HG03039 (cell line): ENCODE data around the gene PRPF6.

Experiments
- ATAC-seq: cut with Tn5 transposase; IDR thresholded peaks from one replicate; pipeline ENCODE4 v1.9.1; 2021; ENCODE audit warnings: mild to moderate bottlenecking, moderate library complexity; ENCODE audit not compliant: unreplicated experiment

The PRPF6 gene

DNA sequence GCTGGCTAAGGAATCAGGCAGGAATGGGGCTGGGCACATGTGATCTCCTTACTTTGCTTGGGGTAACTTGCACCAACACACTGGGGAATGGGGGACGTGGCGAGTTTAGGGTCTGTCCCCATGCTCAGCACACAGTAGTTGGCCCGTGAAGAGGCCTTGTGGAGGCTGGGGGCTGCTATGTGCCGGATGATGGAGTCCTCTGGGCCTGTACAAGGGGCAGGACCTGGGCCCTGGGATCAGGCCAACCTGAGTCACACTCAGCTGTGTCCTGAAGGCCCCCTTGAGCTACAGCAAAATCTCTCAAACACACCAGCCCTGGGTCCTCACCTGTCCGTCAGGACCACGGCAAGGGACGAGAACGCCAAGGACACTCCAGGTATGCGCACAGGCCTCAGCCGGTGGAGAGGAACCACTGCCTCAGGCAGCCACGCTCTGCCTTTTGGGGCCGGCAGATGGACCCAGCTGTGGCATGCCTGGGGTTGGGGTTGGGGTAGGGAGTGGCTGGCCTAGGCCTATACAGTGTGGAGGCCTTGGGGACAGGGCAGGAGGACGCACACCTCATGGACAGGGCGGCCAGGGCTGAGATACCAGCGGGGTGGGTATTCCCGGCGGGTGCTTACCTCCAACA, 35.8 kb upstream of the PRPF6 start:
- no peak for ATAC-seq

DNA sequence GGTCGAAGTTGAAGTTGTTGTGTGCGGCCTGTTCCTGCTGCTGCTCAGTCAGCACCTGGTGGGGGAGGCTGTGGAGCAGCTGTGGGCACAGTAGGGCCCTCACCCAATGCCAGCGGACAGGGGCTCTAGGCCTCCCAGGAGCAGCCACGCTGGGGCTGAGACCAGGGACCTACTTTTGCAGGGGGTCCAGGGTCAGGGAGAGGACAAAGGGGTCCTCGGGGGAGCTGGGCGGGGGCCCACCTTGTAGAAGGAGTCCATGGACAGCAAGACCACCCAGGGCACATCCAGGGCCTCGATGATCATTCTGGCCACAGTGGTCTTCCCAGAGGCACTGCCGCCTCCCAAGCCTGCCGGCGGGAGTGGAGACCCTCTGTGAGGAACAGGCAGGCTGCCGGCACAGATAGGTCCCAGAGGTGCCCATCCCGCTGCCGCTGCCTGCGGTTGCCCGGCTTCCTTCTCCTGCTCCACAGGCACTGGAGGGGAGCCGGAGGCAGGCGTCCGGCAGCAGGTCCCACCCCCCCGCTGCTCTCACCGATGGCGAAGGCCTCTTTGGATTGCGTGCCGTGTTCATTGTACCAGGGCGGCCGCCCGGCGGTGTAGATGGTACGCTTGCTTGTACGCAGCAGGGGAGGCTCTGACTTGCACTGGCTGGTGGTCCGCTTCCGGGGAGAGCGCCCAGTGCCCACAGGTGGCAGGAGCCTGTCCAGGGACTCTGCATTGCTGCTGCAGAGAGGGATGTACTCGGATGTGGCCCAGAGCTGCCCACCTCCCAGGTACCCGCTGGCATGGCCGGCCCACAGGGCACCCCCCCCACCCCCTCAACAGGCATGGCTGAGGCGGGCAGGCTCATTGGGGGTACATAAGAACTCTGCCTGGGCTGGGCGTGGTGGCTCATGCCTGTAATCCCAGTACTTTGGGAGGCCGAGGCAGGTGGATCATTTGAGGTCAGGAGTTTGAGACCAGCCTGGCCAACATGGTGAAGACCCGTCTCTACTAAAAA, 34.7 kb upstream of the PRPF6 start:
- ATAC-seq = no peak

GRCh38 chr20:63946986-63947637, 33.8 kb upstream of the PRPF6 start:
- ATAC-seq = no peak

- no peak for ATAC-seq
Measured at GRCh38 chr20:63947638-63948456, 33.1 kb upstream of the PRPF6 start.

DNA sequence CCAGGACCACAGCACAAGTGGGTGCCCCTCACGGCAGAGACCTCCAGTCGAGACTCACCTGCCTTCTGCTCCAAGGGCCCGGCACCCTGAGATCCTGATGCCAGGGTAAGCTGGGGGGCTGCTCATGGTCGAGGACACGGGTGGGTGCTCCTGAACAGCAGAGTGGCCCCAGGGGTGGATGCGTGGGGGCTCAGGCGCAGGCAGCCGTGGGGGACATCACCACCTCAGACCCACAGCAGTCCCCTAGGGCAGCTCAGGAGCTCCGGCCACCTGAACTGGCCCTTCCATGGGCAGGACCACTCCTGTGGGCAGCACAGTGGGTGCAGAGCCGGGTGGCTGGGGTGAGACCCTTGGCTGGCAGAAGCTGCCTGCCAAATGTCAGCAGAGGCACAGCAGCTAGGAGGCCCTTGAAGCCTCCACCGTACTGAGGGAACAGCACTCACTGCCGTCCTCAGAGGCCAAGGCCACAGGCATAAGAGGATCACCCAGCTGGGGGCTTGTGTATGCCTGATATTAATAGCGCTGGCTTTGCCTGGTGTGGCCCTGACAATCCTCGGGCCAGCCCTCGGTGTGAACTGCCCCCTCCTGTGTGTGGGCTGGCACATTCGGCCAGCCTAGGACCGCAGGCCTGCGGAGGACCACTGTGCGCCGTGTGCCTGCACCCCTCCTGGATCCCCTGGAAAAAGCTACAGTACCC, 30.1 kb upstream of the PRPF6 start:
- ATAC-seq = no peak

DNA sequence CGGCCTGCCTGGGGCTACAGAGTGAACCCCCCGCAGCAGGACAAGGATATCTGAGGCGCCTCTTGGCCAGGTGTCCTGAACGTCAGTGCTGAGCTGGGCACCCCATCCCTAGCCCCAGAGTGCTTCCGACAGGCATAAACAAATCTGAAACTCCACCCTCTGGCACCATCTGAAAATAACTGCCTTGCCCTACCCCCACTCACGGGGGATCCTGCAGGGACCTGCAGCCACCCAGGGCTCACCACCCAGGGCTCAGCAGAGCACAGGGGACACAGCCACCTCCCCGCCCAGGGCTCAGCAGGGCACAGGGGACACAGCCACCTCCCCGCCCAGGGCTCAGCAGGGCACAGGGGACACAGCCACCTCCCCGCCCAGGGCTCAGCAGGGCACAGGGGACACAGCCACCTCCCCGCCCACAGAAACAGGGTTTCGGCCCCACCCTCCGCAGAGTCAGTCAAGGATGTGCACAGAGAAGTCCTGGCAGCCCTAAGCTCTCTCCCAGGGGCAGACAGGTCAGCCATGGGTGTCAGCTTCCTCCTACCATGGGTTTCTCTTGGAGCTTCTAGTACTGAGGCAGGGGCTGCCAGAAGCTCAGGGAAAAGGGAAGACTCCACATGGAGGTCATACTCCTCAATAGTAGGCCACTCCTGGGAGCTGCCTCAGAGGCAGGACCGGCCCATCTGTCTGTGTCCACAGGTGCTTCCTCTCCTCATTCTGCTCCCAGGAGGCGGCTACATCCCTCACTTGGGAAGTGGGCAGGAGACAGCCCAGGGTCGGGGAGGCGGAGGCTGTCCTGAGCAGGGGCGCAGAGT, 29.3 kb upstream of the PRPF6 start:
- no peak for ATAC-seq

- no peak for ATAC-seq
Measured at GRCh38 chr20:63952210-63952535, 28.8 kb upstream of the PRPF6 start.

DNA sequence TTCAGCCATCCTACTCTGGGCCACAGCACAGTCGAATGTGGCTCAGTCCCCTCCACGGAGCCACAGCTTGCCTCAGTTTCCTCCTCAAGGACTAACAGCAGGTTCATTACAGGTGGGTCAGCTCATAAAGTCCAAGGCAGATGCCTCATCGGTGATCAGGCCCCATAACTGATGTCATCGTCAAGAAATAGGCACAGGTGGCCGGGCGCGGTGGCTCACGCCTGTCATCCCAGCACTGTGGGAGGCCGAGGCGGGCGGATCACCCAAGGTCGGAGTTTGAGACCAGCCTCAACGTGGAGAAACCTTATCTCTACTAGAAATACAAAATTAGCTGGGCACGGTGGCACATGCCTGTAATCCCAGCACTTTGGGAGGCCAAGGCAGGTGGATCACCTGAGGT, 28.2 kb upstream of the PRPF6 start:
- no peak for ATAC-seq

- ATAC-seq = no peak
Measured at GRCh38 chr20:63953764-63954429, 27.0 kb upstream of the PRPF6 start.

GRCh38 chr20:63955281-63955826, 25.6 kb upstream of the PRPF6 start:
- no peak for ATAC-seq

- peak; percentile 57 for ATAC-seq
Measured at GRCh38 chr20:63955827-63956663, 24.9 kb upstream of the PRPF6 start, which contains the start of gene UCKL1. TSS of gene UCKL1 (minus strand) at chr20:63956416. CDS start at chr20:63956372, 44 bp downstream.

DNA sequence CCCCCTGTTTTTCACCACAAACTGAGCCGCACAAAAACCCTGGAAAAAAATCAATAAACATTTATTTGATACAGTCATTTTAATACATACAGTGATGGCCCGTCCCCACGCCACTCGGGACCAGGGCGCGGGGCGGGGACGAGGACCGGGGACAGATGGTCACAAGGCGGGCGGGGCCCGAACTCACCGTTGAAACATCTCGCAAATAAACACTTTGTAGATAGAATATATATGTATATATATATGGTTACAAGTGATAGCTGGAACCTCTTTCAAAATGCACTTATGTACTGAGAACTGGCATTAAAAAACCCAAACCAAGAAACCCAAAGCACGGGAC, 24.3 kb upstream of the PRPF6 start:
- peak; percentile 8 for ATAC-seq

GRCh38 chr20:63957004-63957689, 23.8 kb upstream of the PRPF6 start:
- peak; percentile 23 for ATAC-seq

GRCh38 chr20:63957690-63958441, 23.1 kb upstream of the PRPF6 start:
- ATAC-seq = no peak

DNA sequence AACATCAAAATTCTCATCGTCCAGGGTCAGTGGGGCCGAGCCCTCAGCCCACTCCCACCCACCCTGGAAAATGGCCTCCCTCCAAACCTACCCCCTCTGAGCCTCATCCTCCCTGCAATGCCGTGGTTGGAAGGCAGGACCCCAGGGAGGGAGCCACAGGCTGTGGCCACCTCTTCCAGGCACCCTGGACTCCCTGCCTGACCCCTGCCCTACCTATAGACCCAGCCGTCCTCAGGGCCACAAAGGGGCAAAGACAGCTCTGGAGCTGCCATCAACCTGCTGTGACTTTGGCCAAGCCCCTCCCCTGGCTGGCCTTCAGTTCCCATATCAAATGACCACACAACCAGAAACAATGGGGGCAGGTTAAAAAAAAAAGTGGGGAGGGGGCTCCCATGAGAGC, 22.5 kb upstream of the PRPF6 start:
- ATAC-seq = no peak

- ATAC-seq = no peak
Measured at GRCh38 chr20:63958964-63959698, 21.8 kb upstream of the PRPF6 start.
